Bronchial smooth muscle cell (primary cell): ENCODE measurements around the gene FLT1. TPM values are rescaled to one million over a fixed set of nuclear protein-coding genes. Genes with fewer than 3 reads are reported as not detected.

Source experiments
- total RNA-seq: library from RNA; depleted of rRNA; stranded (reverse); fragments of >200 nt; gene quantifications from 2 replicates; pipeline ENCODE4 v1.2.1, GENCODE V29; 2014

Gene FLT1, protein sequence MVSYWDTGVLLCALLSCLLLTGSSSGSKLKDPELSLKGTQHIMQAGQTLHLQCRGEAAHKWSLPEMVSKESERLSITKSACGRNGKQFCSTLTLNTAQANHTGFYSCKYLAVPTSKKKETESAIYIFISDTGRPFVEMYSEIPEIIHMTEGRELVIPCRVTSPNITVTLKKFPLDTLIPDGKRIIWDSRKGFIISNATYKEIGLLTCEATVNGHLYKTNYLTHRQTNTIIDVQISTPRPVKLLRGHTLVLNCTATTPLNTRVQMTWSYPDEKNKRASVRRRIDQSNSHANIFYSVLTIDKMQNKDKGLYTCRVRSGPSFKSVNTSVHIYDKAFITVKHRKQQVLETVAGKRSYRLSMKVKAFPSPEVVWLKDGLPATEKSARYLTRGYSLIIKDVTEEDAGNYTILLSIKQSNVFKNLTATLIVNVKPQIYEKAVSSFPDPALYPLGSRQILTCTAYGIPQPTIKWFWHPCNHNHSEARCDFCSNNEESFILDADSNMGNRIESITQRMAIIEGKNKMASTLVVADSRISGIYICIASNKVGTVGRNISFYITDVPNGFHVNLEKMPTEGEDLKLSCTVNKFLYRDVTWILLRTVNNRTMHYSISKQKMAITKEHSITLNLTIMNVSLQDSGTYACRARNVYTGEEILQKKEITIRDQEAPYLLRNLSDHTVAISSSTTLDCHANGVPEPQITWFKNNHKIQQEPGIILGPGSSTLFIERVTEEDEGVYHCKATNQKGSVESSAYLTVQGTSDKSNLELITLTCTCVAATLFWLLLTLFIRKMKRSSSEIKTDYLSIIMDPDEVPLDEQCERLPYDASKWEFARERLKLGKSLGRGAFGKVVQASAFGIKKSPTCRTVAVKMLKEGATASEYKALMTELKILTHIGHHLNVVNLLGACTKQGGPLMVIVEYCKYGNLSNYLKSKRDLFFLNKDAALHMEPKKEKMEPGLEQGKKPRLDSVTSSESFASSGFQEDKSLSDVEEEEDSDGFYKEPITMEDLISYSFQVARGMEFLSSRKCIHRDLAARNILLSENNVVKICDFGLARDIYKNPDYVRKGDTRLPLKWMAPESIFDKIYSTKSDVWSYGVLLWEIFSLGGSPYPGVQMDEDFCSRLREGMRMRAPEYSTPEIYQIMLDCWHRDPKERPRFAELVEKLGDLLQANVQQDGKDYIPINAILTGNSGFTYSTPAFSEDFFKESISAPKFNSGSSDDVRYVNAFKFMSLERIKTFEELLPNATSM (N-terminal part only)
- total RNA-seq = 0.16 and 0.26 TPM in 2 replicates

DNA sequence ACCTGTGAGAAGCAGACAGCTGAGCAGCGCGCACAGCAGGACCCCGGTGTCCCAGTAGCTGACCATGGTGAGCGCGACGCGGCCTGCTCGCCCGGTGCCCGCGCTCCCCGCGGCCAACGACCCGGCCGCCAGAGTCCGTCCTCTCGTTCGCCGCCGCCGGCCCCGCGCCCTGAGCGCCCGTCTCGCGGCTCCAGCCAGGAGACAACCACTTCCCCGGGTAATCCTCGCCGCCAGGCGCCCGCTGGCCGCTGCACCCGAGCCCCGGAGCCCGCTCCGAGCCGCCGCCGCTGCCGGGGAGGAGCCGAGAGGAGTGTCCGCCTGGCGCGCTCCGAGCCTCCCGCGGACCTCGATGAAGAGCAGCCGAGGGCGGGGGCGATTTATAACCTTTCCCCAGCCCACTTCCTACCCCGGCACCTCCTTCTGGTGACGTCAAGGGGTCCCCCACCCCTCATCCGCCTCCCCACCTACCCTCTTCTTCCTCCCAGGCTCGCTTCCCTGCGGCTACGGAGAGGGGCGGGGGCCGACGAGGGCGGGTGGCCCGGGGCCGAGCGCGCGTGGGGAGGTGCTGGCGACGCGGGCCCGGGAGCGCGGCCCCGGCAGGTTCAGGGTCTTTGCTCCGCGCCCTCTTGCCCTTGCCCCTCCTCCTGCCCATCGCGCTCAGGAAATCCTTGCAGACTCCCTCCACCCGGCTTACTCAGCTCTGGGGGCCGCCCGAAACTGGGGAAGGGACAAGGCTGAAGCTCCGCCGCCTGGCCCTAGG is at the start of gene FLT1:
FLT1 (minus strand) TSS at position 351 of the 760 bp plus-strand sequence; CDS start at position 66, 285 bp downstream.

Other genes starting within 250 kb of the FLT1 start
- 41.7 and 90.9 TPM in 2 replicates for gene POMP, start 164.0 kb upstream of the FLT1 start, total RNA-seq
- 1.3 and 2.5 TPM in 2 replicates for gene SLC46A3, start 223.8 kb upstream of the FLT1 start, total RNA-seq